H4 (cell line): ENCODE results near the gene ACAT2. TPM values are rescaled to one million over a fixed set of nuclear protein-coding genes. Genes with fewer than 3 reads are reported as not detected.
"Not testable (repeated sequence)": the region's sequence is repeated elsewhere in the genome, so short reads cannot be mapped to it uniquely, and the experiment has no call there.

Source experiments
- DNase-seq: peaks from one replicate; pipeline ENCODE4 v3.0.0-alpha.2; 2015; ENCODE audit warnings: low spot score
- total RNA-seq: library from RNA; depleted of rRNA; stranded (reverse); fragments of >200 nt; shearing (Covaris generic); gene quantifications from 2 replicates; pipeline ENCODE4 v1.2.3, GENCODE V29; 2014; rRNA removed

The ACAT2 gene
- total RNA-seq, 1 experiment from 2014 or later: 37.4 TPM

- DNase-seq: no peak
These were observed 47.3 kb downstream of the ACAT2 start for GRCh38 chr6:159809149-159809548.

- DNase-seq: no peak
These were observed 51.9 kb downstream of the ACAT2 start for GRCh38 chr6:159813781-159814180.

- no peak for DNase-seq
These were observed 53.6 kb downstream of the ACAT2 start for GRCh38 chr6:159815410-159815809.

DNA sequence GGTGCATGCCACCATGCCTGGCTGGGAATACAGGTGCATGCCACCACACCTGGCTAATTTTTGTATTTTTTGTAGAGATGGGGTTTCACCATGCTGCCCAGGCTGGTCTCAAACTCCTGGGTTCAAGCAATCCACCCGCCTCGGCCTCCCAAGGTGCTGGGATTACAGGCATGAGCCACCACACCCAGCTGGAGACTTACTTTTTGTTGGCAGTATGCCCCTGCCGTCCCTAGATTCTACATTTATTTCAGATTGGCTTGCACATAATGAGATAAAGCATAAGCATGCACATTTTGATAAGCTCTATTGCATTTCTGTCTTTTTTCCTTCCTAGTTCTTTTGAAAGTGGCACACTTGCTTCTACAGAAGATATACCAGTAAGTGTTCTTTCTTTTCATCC, 54.9 kb downstream of the ACAT2 start:
- DNase-seq: not testable (repeated sequence)

DNA sequence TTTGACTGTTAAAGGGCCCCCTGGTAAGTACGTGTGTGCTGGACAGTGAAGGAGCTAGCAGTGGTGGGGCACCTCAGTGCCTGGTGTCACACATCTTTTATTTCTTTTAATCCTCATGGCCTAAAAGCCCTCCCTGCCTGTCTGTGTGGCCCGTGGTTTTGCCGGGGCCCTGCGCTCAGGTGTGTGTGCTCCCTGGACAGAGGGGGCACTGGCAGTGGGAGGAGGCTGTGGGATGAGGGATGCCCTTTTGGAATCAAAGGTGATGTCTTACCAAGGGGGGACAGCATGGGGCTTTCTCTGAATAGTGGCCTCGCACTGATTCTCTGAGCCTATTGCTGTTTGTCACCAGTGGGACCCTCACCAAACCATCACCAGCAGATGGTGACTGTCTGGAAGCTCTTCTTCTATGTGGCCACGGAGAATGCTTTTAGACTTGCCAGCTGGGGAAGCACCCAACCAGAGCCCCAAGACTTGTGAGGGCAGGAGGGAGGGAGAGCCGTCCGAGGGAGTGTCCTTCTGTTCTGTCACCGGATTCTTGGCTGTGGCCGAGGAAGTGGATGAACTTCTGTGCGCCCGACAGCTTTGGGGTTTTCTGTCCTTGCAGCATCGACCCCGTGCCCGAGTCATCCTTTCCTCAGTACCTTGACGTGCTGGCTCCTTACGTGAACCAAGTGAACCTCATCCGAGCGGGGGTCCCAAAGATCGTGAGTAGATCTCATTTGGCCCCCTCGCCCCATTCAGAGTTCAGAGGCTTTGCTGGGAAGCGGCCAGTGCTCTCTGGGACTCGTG, 56.3 kb downstream of the ACAT2 start:
- DNase-seq: no peak

DNA sequence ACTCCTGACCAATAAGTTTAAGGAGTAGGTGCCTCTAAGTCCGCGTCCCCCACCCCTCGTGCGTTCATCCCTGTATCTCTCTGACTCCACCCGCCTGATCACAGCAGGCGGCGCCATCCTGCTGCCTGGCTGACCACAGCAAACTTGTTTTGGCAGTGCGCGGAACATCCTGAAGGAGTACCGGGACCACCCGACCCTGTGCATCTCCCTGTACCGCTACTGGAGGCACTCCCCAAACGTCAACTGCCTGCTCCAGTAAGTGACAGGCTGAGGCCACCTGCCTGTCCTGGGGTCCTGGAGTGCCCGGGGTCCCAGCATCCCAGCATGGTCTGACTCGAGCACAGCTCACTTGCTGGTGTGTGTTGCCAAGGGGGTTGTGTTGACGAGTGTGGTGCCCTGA, 57.3 kb downstream of the ACAT2 start:
- DNase-seq: no peak

DNA sequence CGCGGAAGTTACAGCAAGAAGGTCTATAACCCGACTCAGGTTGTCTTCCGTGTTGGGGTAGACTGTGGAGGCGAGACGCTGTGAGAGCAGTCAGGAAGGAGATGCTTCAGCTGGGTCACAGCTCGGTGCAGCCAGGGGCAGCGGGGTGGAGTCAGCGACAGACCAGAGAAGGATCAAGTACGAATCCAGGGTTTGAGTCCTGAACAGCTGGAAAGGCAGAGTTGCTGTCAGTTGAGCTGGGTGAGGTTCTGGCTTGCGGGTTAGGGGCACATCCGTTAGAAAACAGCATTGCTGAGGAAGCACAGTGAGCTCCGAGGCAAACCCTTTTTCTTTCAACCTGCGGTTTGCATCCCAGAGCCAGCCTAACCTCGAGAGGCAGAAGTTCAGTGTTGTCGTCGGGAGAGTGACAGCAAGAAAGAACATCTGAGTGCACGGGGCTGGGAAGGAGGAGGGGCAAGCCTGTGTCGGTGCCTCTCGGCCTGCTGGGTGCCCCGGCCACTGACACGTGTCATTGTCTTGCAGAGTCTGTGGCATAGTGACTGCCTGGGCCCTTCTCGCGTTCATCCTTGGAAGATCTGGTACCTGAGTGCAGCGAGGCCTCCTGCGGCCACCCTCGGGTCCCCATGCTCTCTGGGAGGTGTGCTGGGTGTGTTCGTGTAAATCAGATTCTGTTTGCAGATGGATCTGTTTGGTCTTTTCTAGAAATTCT, 58.2 kb downstream of the ACAT2 start:
- DNase-seq: no peak

DNA sequence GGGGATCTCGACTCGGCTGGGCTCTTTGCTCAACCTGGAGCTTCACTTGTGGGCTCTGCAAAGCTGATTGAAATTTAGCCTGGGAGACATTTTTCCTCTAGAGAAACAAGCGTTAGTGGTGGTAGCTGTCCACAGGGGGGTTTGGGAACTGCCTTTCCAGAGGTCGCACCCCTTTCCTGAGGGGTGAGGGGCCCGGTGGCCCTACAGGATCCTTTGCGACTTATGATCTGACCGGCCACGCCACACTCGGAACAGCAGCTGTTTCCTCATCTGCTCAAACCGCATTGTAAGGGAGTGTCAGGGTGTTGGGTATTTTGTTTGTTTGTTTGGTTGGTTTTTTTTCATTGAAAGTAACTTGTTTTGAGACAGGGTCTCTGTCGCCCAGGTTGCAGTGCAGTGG, 59.3 kb downstream of the ACAT2 start:
- DNase-seq: no peak

DNA sequence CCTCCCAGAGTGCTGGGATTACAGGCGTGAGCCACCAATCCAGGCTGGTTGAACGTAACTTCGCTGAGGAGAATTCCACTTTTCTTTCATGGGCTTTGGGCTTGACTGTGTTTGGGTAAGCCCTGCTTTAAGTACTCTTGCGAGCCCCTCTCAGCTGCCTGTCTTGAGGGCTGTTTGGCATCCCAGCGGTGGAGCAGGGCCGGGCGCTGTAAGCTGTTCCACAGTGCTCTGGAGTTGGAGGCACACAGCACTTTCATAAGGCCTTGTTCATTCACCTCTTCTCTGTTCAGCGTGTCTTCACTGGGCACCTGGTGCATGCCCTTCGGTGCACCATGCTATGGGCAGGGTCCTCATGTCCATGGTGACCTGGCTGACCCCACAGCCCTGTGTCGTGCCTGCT, 59.9 kb downstream of the ACAT2 start:
- no peak for DNase-seq

DNA sequence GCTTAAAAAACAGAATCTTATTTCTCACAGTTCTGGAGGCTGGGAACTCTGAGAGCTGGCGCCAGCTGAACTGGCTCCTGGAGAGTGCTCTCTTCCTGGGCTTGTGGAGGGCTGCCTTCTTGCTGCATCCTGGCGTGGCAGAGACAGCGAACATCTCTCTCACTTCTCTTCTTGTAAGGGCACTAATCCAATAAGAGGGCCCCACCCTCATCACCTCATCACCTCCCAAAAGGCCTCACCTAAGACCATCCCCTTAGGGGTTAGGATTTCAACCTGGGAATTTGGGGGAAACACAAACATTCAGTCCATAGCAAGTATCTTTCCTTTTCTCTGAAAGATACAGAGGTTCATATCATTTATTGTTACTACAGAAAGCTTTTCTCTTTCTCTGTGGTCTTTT, 62.1 kb downstream of the ACAT2 start:
- DNase-seq: no peak

DNA sequence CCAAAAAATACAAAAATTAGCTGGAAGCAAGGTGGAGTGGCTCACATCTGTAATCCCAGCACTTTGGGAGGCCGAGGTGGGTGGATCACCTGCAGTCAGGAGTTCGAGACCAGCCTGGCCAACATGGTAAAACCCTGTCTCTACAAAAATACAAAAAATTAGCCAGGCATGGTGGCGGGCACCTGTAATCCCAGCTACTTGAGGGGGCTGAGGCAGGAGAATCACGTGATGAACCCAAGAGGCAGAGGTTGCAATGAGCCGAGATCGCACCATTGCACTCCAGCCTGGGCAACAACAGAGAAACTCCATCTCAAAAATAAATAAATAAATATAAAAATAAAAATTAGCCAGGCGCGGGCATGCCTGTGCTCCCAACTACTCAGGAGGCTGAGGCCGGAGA, 62.8 kb downstream of the ACAT2 start:
- not testable (repeated sequence) for DNase-seq

DNA sequence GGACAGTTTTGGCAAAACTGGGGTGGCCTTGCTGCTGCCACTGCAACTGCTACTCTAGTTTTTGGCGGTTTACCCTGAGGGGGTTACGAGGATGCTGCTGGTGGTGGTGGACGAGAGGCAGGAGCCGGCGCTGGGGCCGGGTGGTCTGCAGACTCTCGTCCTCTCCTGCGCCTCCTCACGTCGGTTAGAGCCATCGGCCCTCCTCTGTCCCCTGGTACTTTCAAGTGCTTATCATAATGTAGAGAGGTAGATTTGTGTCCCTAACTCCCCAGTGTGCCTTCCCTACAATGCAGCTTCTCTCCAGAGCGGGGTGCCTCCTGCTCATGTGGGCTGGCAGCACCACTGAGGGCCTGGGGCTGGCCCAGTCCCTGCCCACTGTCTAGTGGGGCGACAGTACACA, 64.2 kb downstream of the ACAT2 start:
- no peak for DNase-seq

GRCh38 chr6:159826968-159827647, 65.3 kb downstream of the ACAT2 start:
- no peak for DNase-seq

- DNase-seq: no peak
These were observed 66.2 kb downstream of the ACAT2 start for GRCh38 chr6:159828074-159828473.

Other genes with a start within 250 kb of the ACAT2 start
- 48.3 and 60.2 TPM in 2 replicates for gene SOD2, start 68.8 kb upstream of the ACAT2 start, total RNA-seq
- 56.3 and 61.8 TPM in 2 replicates for gene WTAP, start 34.5 kb upstream of the ACAT2 start, total RNA-seq
- gene TCP1, start 27.6 kb downstream of the ACAT2 start, total RNA-seq: 210 and 251 TPM in 2 replicates
- gene MRPL18, start 28.4 kb downstream of the ACAT2 start, total RNA-seq: 107 and 120 TPM in 2 replicates
- gene PNLDC1, start 38.2 kb downstream of the ACAT2 start, total RNA-seq: not detected in 2 replicates
- not detected in 2 replicates for gene MAS1, start 128.9 kb downstream of the ACAT2 start, total RNA-seq
- 19.8 and 29.8 TPM in 2 replicates for gene IGF2R, start 207.0 kb downstream of the ACAT2 start, total RNA-seq